GM21447 (cell line): ENCODE results near the gene HVCN1.

Experiments
- ATAC-seq: cut with Tn5 transposase; IDR thresholded peaks from one replicate; pipeline ENCODE4 v1.9.1; 2021; ENCODE audit not compliant: unreplicated experiment

HVCN1 gene

GRCh38 chr12:110699591-110700445 is 10.9 kb upstream of the HVCN1 start:
- ATAC-seq = no peak

- peak; percentile 85 for ATAC-seq
Observed at GRCh38 chr12:110698171-110698902, 9.4 kb upstream of the HVCN1 start.

GRCh38 chr12:110697236-110697635 is 8.3 kb upstream of the HVCN1 start:
- ATAC-seq = no peak

GRCh38 chr12:110696283-110696682 is 7.4 kb upstream of the HVCN1 start:
- no peak for ATAC-seq

GRCh38 chr12:110694330-110694901 is 5.5 kb upstream of the HVCN1 start:
- no peak for ATAC-seq

- ATAC-seq = no peak
Observed at GRCh38 chr12:110693731-110694130, 4.8 kb upstream of the HVCN1 start.

GRCh38 chr12:110690127-110690430 is 1.2 kb upstream of the HVCN1 start:
- ATAC-seq = no peak

GRCh38 chr12:110689281-110690126 is 589 bp upstream of the HVCN1 start:
- peak; percentile 44 for ATAC-seq

GRCh38 chr12:110687396-110688169 is 1.3 kb downstream of the HVCN1 start:
- ATAC-seq = no peak

GRCh38 chr12:110686294-110686903 is 2.5 kb downstream of the HVCN1 start:
- ATAC-seq = no peak

- ATAC-seq = no peak
Observed at GRCh38 chr12:110684312-110684836, 4.5 kb downstream of the HVCN1 start.

- ATAC-seq = no peak
Observed at GRCh38 chr12:110683888-110684287, 5.0 kb downstream of the HVCN1 start.

GRCh38 chr12:110680032-110680431 is 8.9 kb downstream of the HVCN1 start:
- ATAC-seq = no peak

- no peak for ATAC-seq
Observed at GRCh38 chr12:110679201-110679600, 9.7 kb downstream of the HVCN1 start.

GRCh38 chr12:110677982-110678381 is 10.9 kb downstream of the HVCN1 start:
- ATAC-seq = peak; percentile 18

GRCh38 chr12:110677206-110677911 is 11.6 kb downstream of the HVCN1 start:
- peak; percentile 78 for ATAC-seq

GRCh38 chr12:110676171-110676570 is 12.7 kb downstream of the HVCN1 start:
- no peak for ATAC-seq

- ATAC-seq = peak; percentile 49
Observed at GRCh38 chr12:110670161-110670701, 18.7 kb downstream of the HVCN1 start.

- ATAC-seq = peak; percentile 35
Observed at GRCh38 chr12:110669193-110669502, 19.8 kb downstream of the HVCN1 start.
